Fibroblast of villous mesenchyme (primary cell): Measurements from ENCODE around the gene SLC6A7. TPM values are rescaled to one million over a fixed set of nuclear protein-coding genes. Genes with fewer than 3 reads are reported as not detected.
A peak's percentile ranks its signal among the peaks of the same experiment; 100 is the strongest.

Experiments
- DNase-seq: peaks from one replicate; pipeline ENCODE4 v3.0.0-alpha.2; 2010; ENCODE audit warnings: low read depth
- H3K4me3 ChIP-seq: 2 replicates; pipeline ENCODE4 v1.5.1; 2011; ENCODE audit warnings: low read depth, mild to moderate bottlenecking, low read length
- total RNA-seq: library from RNA; depleted of rRNA; stranded (reverse); fragments of >200 nt; gene quantifications from 2 replicates; pipeline ENCODE4 v1.2.3, GENCODE V29; 2012
- TF ChIP-seq, protein P1 (sequence below): IDR thresholded peaks from 2 replicates; pipeline ENCODE4 v1.5.1; 2012; ENCODE audit warnings: low read depth, mild to moderate bottlenecking, low read length; ENCODE audit not compliant: insufficient read depth

Gene SLC6A7
- total RNA-seq, 1 donor, result under 0.01 TPM

DNA sequence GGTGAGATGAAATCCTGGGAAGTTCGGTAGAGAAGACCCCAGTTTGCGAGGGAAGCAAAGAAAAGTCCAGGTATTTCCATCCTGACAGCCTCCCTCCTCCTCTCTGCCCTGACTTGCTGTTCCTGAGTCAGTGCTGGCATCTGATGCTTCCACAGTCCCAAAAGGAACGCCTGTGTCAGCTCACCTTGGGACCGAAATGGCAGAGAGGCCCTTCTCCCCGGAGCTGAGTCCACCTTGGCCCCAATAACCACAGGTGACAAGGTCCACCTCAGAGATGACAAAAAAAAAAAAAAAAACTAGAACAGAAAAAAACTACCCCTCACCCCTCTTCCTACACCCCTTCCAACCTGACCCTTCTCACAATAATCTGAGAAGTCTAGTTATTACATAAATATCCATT is 31.6 kb downstream of the SLC6A7 start:
- H3K4me3 ChIP-seq, result no peak overlapping the region
- TF ChIP-seq, protein P1, sequence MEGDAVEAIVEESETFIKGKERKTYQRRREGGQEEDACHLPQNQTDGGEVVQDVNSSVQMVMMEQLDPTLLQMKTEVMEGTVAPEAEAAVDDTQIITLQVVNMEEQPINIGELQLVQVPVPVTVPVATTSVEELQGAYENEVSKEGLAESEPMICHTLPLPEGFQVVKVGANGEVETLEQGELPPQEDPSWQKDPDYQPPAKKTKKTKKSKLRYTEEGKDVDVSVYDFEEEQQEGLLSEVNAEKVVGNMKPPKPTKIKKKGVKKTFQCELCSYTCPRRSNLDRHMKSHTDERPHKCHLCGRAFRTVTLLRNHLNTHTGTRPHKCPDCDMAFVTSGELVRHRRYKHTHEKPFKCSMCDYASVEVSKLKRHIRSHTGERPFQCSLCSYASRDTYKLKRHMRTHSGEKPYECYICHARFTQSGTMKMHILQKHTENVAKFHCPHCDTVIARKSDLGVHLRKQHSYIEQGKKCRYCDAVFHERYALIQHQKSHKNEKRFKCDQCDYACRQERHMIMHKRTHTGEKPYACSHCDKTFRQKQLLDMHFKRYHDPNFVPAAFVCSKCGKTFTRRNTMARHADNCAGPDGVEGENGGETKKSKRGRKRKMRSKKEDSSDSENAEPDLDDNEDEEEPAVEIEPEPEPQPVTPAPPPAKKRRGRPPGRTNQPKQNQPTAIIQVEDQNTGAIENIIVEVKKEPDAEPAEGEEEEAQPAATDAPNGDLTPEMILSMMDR, result no peak

DNA sequence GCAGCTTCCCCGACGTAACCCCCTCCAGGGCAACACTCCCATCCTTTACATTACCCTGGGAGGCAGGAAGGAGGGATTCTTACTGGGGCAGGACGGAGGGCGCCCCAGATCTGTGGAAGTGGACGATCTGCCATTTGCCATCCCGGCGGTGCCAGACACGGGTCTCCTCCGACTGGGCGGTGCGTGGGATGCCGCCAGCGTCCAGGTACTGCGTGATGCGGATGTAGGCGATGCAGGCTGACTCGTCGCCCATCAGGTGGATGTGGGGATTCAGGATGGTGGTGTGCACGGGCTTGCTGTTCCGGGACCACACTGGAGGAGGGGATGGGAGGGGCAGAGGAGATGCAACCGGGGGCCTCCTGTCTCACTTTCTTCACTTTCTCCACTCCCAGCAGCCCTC is 33.0 kb downstream of the SLC6A7 start:
- no peak for DNase-seq
- no peak overlapping the region for H3K4me3 ChIP-seq
- TF ChIP-seq, protein P1, result no peak

More for the DNA sequence above, 31.6 kb downstream of the SLC6A7 start:
- DNase-seq, result no peak

DNA sequence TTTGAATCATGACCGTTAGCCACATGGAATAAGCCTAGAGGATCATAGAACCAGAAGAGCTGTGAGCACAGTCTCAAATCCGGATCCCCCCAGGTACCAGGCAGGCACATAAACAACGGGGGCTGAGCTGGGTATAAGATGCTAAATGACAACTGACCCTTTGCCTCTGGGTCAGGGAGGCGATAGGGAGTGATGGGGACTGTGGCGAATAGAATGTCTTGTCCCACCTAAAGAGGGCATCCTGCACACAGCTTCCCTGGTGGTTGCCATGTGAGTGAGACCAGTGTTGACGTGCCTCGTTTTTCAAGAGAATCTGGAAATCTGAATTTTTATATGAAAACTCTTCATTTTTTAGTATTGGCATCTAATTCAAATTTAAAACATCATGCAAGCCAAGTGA is 33.6 kb downstream of the SLC6A7 start:
- no peak overlapping the region for H3K4me3 ChIP-seq
- TF ChIP-seq, protein P1, result no peak
- no peak for DNase-seq

DNA sequence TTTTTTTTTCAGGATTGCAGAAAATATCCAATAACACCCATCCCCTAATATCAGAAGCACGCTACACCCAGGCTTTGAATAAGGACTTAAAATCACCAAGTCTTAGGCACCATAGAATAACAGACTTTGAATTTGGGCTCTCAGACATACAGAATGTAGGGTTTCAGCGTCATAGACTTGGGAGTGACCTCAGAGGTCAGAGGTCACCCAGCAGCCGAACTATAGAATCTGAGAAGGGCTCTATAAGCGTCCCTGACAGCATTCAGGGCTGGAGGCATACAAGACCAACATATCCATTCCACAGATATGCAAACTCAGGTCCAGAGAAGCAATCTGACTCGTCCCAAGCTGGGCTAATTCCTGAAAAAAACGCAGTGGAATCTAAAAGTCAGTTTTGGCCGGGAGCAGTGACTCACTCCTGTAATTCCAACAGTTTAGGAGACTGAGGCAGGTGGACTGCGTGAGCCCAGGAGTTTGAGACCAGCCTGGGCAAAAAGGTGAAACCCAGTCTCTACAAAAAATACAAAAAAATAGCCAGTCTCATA is 34.7 kb downstream of the SLC6A7 start:
- TF ChIP-seq, protein P1, result no peak
- no peak overlapping the region for H3K4me3 ChIP-seq
- DNase-seq, result no peak

DNA sequence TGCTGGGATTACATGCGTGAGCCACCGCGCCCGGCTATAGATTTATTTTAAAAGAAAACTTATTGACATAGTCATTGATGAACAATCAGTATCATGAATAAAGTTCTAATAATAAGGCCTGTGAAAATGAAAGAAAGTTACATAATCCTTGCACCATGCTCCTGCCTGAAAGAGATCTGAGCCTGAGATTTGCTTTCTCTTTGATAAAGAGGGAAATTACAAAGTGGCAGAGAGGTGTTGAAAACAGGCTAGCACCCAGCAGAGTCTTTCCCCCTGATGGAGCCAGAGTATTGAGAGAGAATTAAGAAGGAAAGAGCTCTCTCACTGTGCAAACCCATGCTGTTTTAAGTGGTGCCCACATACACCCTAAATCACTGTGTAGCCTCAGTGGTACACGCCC is 37.2 kb downstream of the SLC6A7 start:
- H3K4me3 ChIP-seq, result no peak overlapping the region
- TF ChIP-seq, protein P1, result no peak
- DNase-seq, result no peak

DNA sequence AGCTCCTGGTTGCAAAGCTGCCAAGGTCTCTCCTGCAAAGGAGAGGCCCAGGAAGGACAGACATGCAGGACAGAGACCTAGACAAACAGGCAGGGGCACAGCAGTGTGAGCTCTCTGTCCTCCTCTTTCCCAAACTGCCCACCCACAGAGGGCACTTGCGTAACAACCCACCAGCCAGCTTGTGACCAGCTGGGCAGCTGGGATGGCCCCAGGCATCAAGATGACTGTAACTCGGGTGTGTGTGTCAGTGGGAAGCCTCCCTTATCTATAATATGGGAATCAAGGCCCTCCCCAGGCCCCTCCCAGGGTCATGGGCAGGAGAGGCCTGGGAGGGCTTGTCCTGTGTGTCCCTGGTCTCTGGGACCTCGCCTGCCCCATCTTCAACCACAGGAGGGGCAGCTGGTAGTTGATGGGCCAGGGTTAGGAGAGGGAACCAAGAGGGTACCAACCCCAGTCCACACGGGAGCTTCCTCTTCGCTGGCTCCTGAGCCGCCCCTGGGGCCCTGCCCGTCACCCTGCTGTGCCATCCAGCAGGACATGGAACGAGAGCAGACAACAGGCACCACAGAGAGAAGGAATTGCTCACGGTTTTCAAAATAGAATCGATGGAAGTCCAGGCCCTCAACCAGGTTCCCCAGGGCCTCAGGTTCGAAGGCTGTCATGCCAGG is 37.9 kb downstream of the SLC6A7 start:
- peak; percentile 80 for DNase-seq
- no peak overlapping the region for H3K4me3 ChIP-seq
- TF ChIP-seq, protein P1, result no peak

DNA sequence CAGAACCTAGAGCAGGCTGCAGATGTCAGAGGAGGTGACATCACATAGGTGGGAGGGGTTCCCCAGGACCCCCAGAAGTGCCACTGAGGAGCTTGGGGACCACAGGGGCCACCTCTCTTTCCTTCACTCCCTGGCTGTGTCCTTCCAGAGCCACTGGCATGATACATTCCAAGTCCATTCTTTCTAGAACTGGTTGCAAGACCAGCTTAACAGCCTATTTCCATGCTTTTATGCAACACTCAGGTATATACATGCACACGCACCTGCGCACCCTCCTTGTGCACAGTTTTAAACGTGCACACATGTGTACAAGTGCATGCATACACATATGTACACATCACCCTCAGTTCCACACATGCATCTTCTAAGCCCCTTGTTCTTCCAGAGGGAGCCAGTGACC is 39.7 kb downstream of the SLC6A7 start:
- DNase-seq, result no peak
- TF ChIP-seq, protein P1, result no peak
- no peak overlapping the region for H3K4me3 ChIP-seq
